Brain microvascular endothelial cell (primary cell): ENCODE measurements around the gene PDE4D.

Source experiments
- DNase-seq: peaks from one replicate; pipeline ENCODE4 v3.0.0-alpha.2; 2020
- H3K27ac ChIP-seq: fragments of 250-450 bp; sonication (Bioruptor Pico); 2 replicates; pipeline ENCODE4 v1.5.1; 2020; ENCODE audit warnings: mild to moderate bottlenecking, moderate library complexity
- H3K27me3 ChIP-seq: fragments of 250-450 bp; sonication (Bioruptor Pico); replicated peaks from 2 replicates; pipeline ENCODE4 v1.5.1; 2020; ENCODE audit warnings: mild to moderate bottlenecking
- H3K36me3 ChIP-seq: fragments of 250-450 bp; sonication (Bioruptor Pico); replicated peaks from 2 replicates; pipeline ENCODE4 v1.5.1; 2020; ENCODE audit warnings: mild to moderate bottlenecking
- H3K4me3 ChIP-seq: 2 replicates; pipeline ENCODE4 v1.5.1; 2011; ENCODE audit warnings: low read depth, mild to moderate bottlenecking, control low read depth, low read length, moderate library complexity
- in situ Hi-C: cut with HindIII; loops from 2 replicates; pipeline ENCODE4 v1.10.0; 2017; ENCODE audit warnings: low sequenced_read_pairs, low pct_ligation_motif_present
- TF ChIP-seq, protein P1 (sequence below): IDR thresholded peaks from 2 replicates; pipeline ENCODE4 v1.5.1; 2011; ENCODE audit warnings: low read depth, mild to moderate bottlenecking, moderate library complexity, low read length, control low read depth, inconsistent platforms; ENCODE audit errors: missing control alignments

The PDE4D gene

DNA sequence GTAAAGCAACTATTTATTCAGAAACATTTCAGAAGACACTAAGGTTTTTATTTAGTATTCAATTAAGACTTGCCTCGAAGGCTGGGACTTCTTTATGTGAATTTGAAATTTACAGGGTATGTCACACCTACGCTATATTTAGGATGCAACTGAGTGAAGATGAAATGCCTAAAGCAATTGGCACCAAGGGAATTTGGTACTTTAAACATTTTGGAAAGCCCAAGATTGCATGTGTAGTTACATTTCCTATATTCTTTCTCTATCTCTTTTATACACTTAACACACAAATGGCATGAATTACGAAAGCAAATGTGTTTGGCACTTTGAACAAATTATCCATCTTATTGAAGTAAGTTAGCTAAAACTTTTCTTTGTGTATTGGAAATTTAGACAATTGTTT lies 633.3 kb downstream of the PDE4D start:
- in situ Hi-C loops: no loop called here
- Histone ChIP-seq H3K27me3 (no peaks in the 10 kb centered on the region), H3K4me3 (no peak overlapping the region), H3K27ac (no peak overlapping the region), H3K36me3 (no peaks in the 10 kb centered on the region)
- TF ChIP-seq, protein P1, sequence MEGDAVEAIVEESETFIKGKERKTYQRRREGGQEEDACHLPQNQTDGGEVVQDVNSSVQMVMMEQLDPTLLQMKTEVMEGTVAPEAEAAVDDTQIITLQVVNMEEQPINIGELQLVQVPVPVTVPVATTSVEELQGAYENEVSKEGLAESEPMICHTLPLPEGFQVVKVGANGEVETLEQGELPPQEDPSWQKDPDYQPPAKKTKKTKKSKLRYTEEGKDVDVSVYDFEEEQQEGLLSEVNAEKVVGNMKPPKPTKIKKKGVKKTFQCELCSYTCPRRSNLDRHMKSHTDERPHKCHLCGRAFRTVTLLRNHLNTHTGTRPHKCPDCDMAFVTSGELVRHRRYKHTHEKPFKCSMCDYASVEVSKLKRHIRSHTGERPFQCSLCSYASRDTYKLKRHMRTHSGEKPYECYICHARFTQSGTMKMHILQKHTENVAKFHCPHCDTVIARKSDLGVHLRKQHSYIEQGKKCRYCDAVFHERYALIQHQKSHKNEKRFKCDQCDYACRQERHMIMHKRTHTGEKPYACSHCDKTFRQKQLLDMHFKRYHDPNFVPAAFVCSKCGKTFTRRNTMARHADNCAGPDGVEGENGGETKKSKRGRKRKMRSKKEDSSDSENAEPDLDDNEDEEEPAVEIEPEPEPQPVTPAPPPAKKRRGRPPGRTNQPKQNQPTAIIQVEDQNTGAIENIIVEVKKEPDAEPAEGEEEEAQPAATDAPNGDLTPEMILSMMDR: no peak
- no peak for DNase-seq

DNA sequence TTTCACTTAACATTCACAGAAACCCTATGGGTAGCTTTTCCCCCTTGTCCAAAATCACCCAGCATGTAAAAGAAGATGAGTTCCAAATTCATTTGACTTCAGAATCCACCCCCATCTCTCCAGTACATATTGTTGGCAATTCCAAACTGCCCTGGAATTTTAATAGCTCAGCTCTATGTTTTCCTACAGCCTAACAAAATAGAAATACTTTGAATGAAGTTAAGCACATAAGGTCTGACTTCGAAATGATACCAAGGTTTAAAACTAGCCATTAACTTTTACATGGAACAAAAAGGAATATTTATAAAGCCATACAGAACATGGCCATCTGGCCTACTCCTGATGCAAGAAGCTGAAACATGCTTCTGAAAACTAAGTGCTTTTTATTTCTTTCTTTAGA lies 634.3 kb downstream of the PDE4D start:
- Histone ChIP-seq H3K27ac (no peak overlapping the region), H3K36me3 (no peaks in the 10 kb centered on the region), H3K27me3 (no peaks in the 10 kb centered on the region), H3K4me3 (no peak overlapping the region)
- no peak for DNase-seq
- in situ Hi-C loops: no loop called here
- TF ChIP-seq, protein P1: no peak

DNA sequence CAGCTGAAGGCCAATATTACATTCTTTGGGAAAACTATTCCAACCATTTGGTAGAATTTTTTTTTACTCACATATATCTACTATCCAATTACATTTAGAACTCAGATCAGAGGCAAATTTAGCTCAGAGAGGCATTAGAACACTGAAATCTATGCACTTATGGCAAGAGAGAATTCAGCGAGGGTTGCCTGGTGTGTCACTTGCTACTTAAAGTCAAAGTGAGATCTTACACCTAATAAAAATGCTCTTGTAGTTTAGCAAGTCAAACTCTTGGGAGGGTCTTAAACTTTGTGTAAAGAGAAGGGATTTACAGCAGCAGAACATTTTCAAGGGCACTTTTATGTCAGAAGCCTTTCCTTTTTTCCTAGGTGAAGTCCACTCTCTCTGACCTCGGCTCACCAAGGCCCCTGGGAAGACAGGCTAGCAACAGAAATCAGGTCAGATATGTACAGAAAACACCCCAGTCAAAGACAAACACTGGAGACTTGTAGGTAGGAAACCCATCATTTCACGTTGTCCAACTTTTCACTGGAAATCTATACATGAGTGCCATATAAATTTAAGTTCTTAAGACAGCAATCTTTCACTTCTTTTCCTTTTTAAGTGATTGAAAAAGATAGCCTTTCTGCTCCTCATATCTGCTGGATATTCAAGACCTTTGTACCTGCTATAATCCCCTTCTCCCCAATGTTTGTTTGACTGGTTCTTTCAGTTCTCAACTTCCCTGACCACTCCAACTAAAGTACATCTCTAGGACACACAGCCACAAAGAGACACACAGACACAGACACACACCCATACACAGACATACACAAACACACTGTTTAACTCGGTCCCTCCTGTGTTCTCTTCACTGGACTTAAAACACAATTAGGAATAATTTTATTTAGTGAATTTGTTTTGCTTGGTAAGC lies 635.8 kb downstream of the PDE4D start:
- TF ChIP-seq, protein P1: no peak
- Histone ChIP-seq H3K36me3 (no peaks in the 10 kb centered on the region), H3K4me3 (no peak overlapping the region), H3K27ac (no peak overlapping the region), H3K27me3 (no peaks in the 10 kb centered on the region)
- no peak for DNase-seq
- in situ Hi-C loops: no loop called here

DNA sequence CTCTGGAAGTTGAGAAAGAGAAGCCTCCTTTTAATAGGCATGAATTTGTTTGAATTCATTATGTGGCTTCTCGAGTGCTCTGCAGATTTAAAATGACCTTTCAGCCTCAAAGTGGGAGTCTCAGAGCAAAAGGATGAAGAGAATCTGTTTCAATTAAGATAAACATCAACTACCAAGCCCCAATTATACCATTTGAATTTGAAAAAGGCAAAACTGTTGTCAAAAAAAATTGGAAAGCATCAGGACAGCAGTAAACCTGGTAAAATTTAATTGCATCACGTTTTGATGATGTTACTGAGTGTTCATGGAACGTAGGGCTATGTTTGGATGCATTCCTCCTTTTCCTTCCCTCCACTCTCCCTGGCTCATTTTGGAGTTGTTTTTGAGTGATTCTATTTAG lies 637.2 kb downstream of the PDE4D start:
- H3K4me3 ChIP-seq: no peak overlapping the region
- H3K27ac ChIP-seq: no peak overlapping the region
- in situ Hi-C loops: no loop called here
- DNase-seq: no peak
- H3K36me3 ChIP-seq: no peaks in the 10 kb centered on the region
- TF ChIP-seq, protein P1: no peak
- H3K27me3 ChIP-seq: no peaks in the 10 kb centered on the region

DNA sequence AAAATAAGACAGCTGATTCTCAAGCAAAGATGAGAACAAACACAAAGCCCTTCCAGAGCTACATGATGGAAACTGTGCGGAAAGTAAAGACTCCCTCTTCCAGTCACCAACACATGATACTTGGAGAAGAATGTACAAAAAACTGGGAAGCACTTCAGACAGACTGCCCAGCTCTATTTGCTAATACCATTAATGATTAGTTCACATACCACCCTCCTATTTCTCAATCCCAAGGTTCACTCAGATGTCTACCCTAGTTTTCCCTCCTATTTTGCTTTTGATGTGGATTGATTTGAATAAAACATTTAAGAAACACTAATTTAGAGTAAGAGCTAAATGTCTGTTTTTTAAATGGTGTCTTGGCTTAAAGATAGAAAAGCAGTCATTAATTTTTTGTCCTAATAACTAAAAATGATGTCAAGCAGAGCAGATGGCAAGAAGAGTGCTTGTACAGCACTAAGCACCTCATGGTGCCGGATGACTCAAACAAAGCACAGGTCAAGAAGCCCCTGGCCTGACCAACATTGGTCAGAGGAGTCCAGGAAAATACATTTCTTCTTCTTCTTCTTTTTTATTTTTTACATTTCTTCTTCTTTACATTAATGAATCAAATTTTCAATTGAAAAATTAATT lies 639.4 kb downstream of the PDE4D start:
- H3K36me3 ChIP-seq: no peaks in the 10 kb centered on the region
- no peak overlapping the region for H3K4me3 ChIP-seq
- no peak for DNase-seq
- H3K27me3 ChIP-seq: no peaks in the 10 kb centered on the region
- TF ChIP-seq, protein P1: no peak
- no peak overlapping the region for H3K27ac ChIP-seq
- in situ Hi-C loops: no loop called here
